HepG2 (cell line): ENCODE measurements around the gene SRP9. TPM values are rescaled to one million over a fixed set of nuclear protein-coding genes. Genes with fewer than 3 reads are reported as not detected.

Source experiments
- AKNA ChIP-seq: sonication (generic); formaldehyde crosslinking; IDR thresholded peaks from 2 replicates; pipeline ENCODE4 v1.4.0; 2020; ENCODE audit warnings: missing genetic modification reagents, borderline replicate concordance
- DRAP1 ChIP-seq: IDR thresholded peaks from 2 replicates; pipeline ENCODE4 v1.6.1; 2016; ENCODE audit warnings: missing genetic modification reagents, missing compliant biosample characterization
- ELF1 ChIP-seq: sonication (generic); formaldehyde crosslinking; IDR thresholded peaks from 2 replicates; pipeline ENCODE4 v1.4.0; 2020; ENCODE audit warnings: missing genetic modification reagents
- FOXM1 ChIP-seq: sonication (generic); formaldehyde crosslinking; IDR thresholded peaks from 2 replicates; pipeline ENCODE4 v1.5.0; 2020; ENCODE audit warnings: missing genetic modification reagents
- HMG20A ChIP-seq: IDR thresholded peaks from 2 replicates; pipeline ENCODE4 v1.6.1; 2016; ENCODE audit warnings: borderline replicate concordance
- JARID2 ChIP-seq: sonication (generic); formaldehyde crosslinking; IDR thresholded peaks from 2 replicates; pipeline ENCODE4 v1.8.1; 2023; ENCODE audit warnings: missing genetic modification reagents, inconsistent platforms; ENCODE audit not compliant: insufficient replicate concordance
- ONECUT2 ChIP-seq: sonication (generic); formaldehyde crosslinking; IDR thresholded peaks from 2 replicates; pipeline ENCODE4 v1.4.0; 2020; ENCODE audit warnings: missing genetic modification reagents
- TEAD2 ChIP-seq: sonication (generic); formaldehyde crosslinking; IDR thresholded peaks from 2 replicates; pipeline ENCODE4 v1.9.0; 2021; ENCODE audit warnings: missing genetic modification reagents
- TRIM24 ChIP-seq: sonication (generic); formaldehyde crosslinking; IDR thresholded peaks from 2 replicates; pipeline ENCODE4 v1.8.0; 2022; ENCODE audit warnings: mild to moderate bottlenecking, missing genetic modification reagents
- YY1 ChIP-seq: IDR thresholded peaks from 2 replicates; pipeline ENCODE4 v1.6.1; 2011; ENCODE audit warnings: low read length, low read depth, moderate library complexity, mild to moderate bottlenecking; ENCODE audit not compliant: insufficient read depth, insufficient replicate concordance
- ZNF160 ChIP-seq: sonication (generic); formaldehyde crosslinking; IDR thresholded peaks from 2 replicates; pipeline ENCODE4 v1.8.0; 2022; ENCODE audit warnings: mild to moderate bottlenecking, inconsistent platforms, missing genetic modification reagents
- ZNF263 ChIP-seq: sonication (generic); formaldehyde crosslinking; IDR thresholded peaks from 2 replicates; pipeline ENCODE4 v1.4.0; 2020; ENCODE audit warnings: missing genetic modification reagents
- ZNF614 ChIP-seq: IDR thresholded peaks from 2 replicates; pipeline ENCODE4 v1.6.1; 2018; ENCODE audit warnings: missing biosample characterization, missing genetic modification reagents, inconsistent platforms, borderline replicate concordance
- ZNF629 ChIP-seq: sonication (generic); formaldehyde crosslinking; conservative IDR thresholded peaks from 2 replicates; pipeline ENCODE4 v1.5.0; 2020; ENCODE audit warnings: missing genetic modification reagents
- ZNF670 ChIP-seq: sonication (generic); formaldehyde crosslinking; IDR thresholded peaks from 2 replicates; pipeline ENCODE4 v1.8.0; 2022; ENCODE audit warnings: mild to moderate bottlenecking, missing genetic modification reagents, borderline replicate concordance
- ZNF850 ChIP-seq: sonication (generic); formaldehyde crosslinking; conservative IDR thresholded peaks from 2 replicates; pipeline ENCODE4 v1.9.0; 2021; ENCODE audit warnings: mild to moderate bottlenecking, missing genetic modification reagents
- ZSCAN25 ChIP-seq: sonication (generic); formaldehyde crosslinking; IDR thresholded peaks from 2 replicates; pipeline ENCODE4 v1.8.0; 2022; ENCODE audit warnings: mild to moderate bottlenecking, missing genetic modification reagents
- polyA plus RNA-seq, 8 experiments: library from polyadenylated mRNA; depleted of rRNA in 3 of 8; stranded (reverse) in 7 of 8; unstranded in 1 of 8; fragments of >200 nt; fragmentation: Illumina TruSeq in 4 of 8; extraction: Trizol in 4 of 8; gene quantifications; 2 replicates each; pipeline versions ENCODE4 v1.2.1 to v1.2.3, GENCODE V29; 2011 to 2016; ENCODE audit warnings: low read depth in 4 of 8, missing spikeins in 1 of 8, mixed read lengths in 1 of 8; ENCODE audit not compliant: insufficient read depth in 1 of 8
- total RNA-seq, 5 experiments: library from RNA; depleted of rRNA; stranded (reverse); fragments of >200 nt; fragmentation: Illumina TruSeq; extraction: Trizol; gene quantifications; 2 replicates each; pipeline ENCODE4 v1.2.3, GENCODE V29; 2016; ENCODE audit warnings: low read depth in 1 of 5
- TF ChIP-seq, protein P1 (sequence below): sonication (generic); formaldehyde crosslinking; IDR thresholded peaks from 2 replicates; pipeline ENCODE4 v1.4.0; 2020; ENCODE audit warnings: low read depth, missing genetic modification reagents
- TF ChIP-seq, protein P2 (sequence below): IDR thresholded peaks from 2 replicates; pipeline ENCODE4 v1.6.1; 2016
- TF ChIP-seq, protein P3 (sequence below): sonication (generic); formaldehyde crosslinking; IDR thresholded peaks from 2 replicates; pipeline ENCODE4 v1.4.0; 2020; ENCODE audit warnings: mild to moderate bottlenecking, missing genetic modification reagents

Gene SRP9
- total and polyA plus RNA-seq, 2 of the 13 experiments (the other 11 are each of a cell fraction or from before 2014, with no cell fraction given), result 251 to 307 TPM

DNA sequence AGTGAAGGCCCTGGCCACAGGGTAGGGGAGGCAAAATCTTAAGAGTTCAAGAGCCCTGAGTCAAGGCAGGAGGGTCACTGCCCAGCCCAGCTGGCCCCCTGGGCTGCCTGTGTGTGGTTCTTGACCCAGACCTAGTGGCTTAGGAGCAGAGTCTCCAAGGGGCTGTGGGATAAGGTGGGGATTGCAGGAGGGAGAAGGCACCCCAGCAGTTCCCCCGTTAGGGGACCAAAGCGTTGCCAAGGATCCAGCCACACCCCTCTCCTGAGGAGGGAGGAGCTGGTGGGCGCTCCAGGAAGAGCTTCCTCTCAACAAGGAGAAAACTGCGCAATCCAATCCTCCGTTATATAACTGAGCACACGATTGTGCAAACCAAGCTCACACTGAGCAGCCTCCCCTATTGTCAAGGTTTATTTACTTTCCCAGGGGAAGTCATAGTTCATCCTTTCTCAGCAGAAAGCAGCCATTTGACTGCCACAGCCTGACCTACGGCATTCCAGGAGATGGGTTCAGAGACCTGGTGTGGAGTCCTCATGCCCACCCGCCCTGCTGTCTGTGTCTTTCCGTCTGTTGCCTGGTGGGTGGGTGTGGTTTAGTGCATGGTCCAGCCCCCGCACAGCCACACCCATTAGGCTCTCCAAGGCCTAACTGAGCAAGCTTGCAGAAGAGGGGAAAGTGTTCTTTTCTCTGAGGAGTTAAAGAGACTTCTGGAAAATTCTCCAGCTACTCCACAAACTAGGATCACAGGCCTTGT, 35.8 kb downstream of the SRP9 start (continued):
- TF ChIP-seq ZNF614 (peak; percentile 98), ZSCAN25 (CRISPR knock-in tag) (peak; percentile 76; the same call in 1 of the 2 replicates), DRAP1 (peak; percentile 73; the same call in 1 of the 2 replicates), ELF1 (CRISPR knock-in tag) (peak; percentile 79; the same call in 1 of the 2 replicates), ZNF629 (peak; percentile 82), ZNF850 (0 out of 2 replicates have a peak, but pooled peaks have one; percentile 33), JARID2 (CRISPR knock-in tag) (no peak), TEAD2 (CRISPR knock-in tag) (0 out of 2 replicates have a peak, but pooled peaks have one; percentile 23), TRIM24 (CRISPR knock-in tag) (peak; percentile 97), FOXM1 (CRISPR knock-in tag) (no peak), ZNF160 (peak; percentile 91), AKNA (CRISPR knock-in tag) (no peak), YY1 (peak; percentile 70), HMG20A (CRISPR knock-in tag) (peak; percentile 93), ONECUT2 (CRISPR knock-in tag) (peak; percentile 45; the same call in 1 of the 2 replicates), ZNF263 (CRISPR knock-in tag) (peak; percentile 80), ZNF670 (CRISPR knock-in tag) (peak; percentile 100)
- TF ChIP-seq, protein P1, sequence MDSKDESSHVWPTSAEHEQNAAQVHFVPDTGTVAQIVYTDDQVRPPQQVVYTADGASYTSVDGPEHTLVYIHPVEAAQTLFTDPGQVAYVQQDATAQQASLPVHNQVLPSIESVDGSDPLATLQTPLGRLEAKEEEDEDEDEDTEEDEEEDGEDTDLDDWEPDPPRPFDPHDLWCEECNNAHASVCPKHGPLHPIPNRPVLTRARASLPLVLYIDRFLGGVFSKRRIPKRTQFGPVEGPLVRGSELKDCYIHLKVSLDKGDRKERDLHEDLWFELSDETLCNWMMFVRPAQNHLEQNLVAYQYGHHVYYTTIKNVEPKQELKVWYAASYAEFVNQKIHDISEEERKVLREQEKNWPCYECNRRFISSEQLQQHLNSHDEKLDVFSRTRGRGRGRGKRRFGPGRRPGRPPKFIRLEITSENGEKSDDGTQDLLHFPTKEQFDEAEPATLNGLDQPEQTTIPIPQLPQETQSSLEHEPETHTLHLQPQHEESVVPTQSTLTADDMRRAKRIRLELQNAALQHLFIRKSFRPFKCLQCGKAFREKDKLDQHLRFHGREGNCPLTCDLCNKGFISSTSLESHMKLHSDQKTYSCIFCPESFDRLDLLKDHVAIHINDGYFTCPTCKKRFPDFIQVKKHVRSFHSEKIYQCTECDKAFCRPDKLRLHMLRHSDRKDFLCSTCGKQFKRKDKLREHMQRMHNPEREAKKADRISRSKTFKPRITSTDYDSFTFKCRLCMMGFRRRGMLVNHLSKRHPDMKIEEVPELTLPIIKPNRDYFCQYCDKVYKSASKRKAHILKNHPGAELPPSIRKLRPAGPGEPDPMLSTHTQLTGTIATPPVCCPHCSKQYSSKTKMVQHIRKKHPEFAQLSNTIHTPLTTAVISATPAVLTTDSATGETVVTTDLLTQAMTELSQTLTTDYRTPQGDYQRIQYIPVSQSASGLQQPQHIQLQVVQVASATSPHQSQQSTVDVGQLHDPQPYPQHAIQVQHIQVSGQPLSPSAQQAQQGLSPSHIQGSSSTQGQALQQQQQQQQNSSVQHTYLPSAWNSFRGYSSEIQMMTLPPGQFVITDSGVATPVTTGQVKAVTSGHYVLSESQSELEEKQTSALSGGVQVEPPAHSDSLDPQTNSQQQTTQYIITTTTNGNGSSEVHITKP (CRISPR knock-in tag), result peak; percentile 79; the same call in 1 of the 2 replicates
- TF ChIP-seq, protein P2, sequence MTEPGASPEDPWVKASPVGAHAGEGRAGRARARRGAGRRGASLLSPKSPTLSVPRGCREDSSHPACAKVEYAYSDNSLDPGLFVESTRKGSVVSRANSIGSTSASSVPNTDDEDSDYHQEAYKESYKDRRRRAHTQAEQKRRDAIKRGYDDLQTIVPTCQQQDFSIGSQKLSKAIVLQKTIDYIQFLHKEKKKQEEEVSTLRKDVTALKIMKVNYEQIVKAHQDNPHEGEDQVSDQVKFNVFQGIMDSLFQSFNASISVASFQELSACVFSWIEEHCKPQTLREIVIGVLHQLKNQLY (CRISPR knock-in tag), result peak; percentile 91
- TF ChIP-seq, protein P3, sequence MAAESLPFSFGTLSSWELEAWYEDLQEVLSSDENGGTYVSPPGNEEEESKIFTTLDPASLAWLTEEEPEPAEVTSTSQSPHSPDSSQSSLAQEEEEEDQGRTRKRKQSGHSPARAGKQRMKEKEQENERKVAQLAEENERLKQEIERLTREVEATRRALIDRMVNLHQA (CRISPR knock-in tag), result no peak
